Left hindlimb (tissue), 1 donor: ENCODE data around the gene GRB2.
"Not testable (repeated sequence)": the region's sequence is repeated elsewhere in the genome, so short reads cannot be mapped to it uniquely, and the experiment has no call there.

Experiments used
- DNase-seq: peaks from one replicate; pipeline ENCODE4 v3.0.0-alpha.2; 2018

GRB2 gene

DNA sequence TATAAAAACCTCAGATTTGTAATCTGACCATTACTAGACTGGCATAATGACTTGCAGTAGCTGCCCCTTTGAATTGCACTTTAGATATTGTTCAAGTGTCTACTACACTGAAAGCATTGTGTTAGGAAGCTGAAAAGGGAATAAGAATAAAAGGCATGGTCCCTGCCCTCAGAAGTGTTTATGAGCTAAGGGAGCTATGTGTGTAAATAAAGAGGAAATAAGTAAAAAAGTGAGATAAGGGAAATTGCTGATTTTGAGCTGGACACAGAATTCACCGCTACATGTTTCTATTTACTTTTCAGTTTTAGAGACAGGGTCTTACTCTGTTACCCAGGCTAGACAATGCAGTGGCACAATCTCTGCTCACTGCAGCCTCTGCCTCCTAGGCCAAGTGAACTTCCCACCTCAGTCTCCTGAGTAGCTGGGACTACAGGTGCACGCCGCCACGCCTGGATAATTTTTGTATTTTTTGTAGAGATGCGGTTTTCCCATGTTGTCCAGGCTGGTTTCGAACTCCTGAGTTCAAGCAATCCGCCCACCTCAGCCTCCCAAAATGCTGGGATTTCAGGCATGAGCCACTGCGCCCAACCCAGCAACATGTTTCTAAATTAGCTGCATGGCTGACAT lies 57.0 kb downstream of the GRB2 start:
- no peak for DNase-seq

DNA sequence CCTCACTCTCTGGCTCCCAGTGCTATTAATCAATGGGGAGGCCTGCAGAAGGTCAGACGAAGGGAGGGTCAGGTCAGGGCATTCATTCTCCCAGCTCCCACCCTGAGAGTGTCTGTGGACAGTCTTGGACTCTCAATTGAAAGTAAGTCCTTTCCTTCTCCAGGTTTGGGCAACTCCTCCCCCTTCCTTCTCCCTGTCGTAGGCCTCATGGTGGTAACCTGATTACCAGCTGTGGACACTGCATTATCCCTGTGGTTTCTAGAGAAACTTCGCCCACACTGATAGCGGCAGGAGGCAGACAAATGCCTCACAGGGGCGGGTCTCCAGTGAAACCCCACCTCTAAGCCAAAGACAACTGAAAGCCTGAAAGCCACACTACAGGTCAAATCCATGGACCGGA lies 58.6 kb downstream of the GRB2 start:
- DNase-seq = no peak

DNA sequence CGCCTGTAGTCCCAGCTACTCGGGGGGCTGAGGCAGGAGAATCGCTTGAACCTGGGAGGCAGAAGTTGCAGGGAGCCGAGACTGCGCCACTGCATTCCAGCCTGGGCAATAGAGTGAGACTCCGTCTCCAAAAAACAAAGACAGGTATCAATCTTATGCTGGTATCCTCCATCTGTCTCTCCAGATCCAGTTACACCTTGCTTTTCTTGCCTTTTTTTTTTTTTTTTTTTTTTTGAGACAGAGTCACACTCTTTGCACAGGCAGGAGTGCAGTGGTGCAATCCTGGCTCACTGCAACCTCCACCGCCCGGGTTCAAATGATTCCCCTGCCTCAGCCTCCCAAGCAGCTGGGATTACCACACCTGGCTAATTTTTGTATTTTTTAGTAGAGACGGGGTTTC lies 59.1 kb downstream of the GRB2 start:
- not testable (repeated sequence) for DNase-seq

- DNase-seq = no peak
These were observed 59.8 kb downstream of the GRB2 start for GRCh38 chr17:75345514-75346167.

- DNase-seq = no peak
These were observed 60.8 kb downstream of the GRB2 start for GRCh38 chr17:75344666-75345065.

DNA sequence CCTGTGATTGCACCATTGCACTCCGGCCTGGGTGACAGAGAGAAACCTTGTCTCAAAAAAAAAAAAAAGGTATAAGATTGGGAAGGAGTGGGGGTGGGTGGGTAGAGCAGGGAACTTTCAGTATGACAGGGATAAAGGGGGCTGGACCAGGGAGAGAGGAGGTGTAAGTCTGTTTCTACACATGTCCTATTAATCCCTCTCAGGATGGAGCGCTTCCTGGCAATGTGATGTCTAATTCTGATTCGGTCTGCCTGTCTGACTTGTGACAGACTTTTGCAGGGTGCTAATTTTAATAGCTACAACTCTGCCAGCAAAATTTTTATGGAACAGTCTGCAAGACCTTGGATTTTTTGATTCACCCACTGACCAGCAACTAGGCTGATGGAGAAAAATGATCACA lies 62.5 kb downstream of the GRB2 start:
- DNase-seq = no peak

- no peak for DNase-seq
These were observed 63.5 kb downstream of the GRB2 start for GRCh38 chr17:75341784-75342486.

GRCh38 chr17:75340631-75341030 lies 64.8 kb downstream of the GRB2 start:
- no peak for DNase-seq

DNA sequence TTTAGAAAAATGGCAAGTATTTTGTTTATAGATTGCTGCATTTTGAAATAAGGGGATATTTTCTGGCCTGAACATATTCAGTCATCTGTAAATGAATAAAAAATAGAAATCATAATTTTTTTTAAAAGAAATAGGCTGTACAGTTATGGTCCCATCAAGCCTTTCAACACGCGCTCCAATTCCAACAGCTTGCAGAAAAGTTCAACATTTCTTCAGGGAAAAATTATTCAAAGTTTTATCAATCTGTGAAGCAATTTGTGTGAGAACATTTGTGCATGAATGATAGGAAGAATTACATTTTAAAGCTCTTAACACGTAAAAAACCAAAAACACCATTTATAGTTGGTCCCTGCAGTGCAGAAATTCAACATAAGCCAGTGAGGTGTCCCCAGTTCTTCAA lies 65.5 kb downstream of the GRB2 start:
- no peak for DNase-seq

DNA sequence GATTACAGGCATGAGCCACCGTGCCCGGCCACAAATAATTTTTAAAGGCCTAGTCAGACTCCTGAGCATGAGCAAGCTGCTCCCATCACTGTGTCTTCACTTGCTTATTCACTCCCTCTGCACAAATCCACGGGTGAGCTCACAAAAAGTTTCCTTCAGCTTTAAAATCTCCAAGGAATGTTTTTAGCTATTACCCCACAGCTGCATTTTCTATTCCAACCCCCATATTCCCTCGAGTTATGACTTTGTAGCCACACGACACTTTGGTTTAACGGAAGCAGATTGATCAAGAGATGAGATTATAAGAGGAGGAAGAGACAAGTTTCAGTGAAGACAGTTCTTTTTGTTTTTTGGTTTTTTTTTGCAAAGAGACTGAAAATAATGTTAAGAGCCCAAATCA lies 67.1 kb downstream of the GRB2 start:
- DNase-seq = no peak

DNA sequence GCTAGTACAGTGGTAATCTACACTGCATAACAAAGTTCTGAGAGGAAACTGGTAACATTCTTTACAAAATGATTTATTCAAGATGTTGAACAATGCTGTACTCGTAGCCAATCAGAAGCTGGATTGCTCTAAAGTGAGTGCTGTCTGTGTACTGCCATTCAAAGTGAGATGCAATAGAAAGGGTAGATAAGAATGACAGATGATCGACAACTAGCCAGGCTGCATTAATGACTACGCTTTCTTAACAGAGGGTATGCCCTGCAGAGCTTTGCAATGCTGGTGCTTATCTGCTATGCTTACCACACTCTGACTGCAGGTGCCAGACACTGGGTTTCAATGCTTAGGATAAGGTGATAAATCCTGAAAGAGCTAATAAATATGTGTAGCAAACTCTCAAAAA lies 70.2 kb downstream of the GRB2 start:
- no peak for DNase-seq

DNA sequence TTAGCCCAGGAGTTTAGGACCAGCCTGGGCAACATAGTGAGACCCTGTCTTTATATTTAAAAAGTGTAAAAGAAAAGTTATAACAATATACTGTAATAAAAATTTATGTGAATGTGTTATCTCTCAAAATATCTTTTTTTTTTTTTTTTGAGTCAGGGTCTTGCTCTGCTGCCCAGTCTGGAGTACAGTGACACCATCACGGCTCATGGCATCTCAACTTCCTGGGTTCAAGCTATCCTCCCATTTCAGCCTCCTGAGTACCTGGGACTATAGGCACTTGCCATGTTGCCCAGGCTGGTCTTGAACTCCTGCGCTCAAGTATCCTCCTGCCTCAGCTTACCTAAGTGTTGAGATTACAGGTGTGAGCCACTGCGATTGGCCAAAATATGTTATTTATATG lies 70.8 kb downstream of the GRB2 start:
- DNase-seq = no peak

- no peak for DNase-seq
These were observed 73.8 kb downstream of the GRB2 start for GRCh38 chr17:75331671-75332070.

- no peak for DNase-seq
These were observed 77.7 kb downstream of the GRB2 start for GRCh38 chr17:75327757-75328156.

DNA sequence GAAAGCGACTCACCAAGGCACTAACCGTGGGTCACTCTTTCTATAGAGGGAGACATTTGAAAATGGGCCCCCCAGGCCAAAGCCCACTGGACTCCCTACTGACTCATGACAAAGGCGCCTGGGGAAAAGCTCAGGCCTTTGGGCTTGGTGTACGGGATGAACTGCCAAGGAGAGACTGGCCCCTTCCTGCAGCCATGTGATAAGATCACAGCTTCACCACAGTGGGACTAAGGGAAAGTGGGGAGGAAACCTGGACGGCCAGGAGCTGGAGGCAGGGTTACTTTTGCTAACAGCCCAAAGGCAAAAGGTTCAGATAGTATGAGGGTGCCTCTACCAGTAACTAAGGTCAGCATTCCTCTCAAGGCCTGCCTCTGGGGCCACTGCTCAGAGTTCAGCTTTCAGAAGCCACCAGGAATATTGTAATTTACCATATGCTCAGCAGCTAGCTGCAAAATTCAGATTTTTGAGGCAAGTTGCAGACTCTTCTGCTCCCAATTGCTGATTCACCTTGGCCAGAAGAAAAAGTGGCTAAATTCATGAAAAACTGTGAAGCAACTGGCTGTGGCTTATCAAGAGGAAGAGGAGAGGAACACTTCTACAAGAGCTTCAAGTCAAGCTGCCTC lies 79.1 kb downstream of the GRB2 start:
- no peak for DNase-seq

- no peak for DNase-seq
These were observed 79.7 kb downstream of the GRB2 start for GRCh38 chr17:75325827-75326225.

DNA sequence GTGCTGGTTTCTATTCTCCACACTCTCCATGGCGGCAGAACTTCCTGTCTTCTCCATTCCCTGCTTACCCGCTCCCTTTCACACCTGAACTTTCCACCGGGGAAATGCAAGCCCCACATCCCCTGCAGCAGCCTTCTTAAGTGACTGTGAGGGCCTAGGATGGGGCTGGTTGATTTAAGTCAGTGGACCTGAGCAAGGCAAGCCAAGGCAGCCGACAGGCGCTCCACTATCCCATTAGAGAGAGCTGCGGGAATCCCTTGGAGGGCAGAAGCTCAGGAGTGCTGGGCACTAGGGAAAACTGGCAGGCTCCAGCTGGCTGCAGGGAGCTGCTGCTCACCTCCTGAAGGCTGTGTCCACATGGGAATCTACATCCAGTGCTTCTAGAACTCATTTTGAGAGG lies 80.1 kb downstream of the GRB2 start:
- no peak for DNase-seq

DNA sequence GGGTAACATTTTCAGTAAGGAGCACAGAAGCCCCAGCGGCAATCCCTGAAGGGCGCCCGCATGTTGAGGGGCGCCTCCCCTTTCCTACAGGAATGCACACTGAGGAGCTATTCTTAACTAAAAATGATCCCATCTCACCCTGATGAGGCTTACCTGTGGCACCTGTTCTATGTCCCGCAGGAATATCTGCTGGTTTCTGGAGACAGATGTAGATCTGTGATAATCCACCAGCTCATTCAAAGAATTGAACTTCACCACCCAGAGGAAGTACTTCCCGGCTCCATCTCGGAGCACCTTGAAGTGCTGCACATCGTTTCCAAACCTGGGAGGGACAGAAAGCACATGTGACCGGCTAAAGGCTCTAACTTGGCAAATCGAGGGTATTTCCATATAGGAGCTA lies 84.0 kb downstream of the GRB2 start:
- no peak for DNase-seq

DNA sequence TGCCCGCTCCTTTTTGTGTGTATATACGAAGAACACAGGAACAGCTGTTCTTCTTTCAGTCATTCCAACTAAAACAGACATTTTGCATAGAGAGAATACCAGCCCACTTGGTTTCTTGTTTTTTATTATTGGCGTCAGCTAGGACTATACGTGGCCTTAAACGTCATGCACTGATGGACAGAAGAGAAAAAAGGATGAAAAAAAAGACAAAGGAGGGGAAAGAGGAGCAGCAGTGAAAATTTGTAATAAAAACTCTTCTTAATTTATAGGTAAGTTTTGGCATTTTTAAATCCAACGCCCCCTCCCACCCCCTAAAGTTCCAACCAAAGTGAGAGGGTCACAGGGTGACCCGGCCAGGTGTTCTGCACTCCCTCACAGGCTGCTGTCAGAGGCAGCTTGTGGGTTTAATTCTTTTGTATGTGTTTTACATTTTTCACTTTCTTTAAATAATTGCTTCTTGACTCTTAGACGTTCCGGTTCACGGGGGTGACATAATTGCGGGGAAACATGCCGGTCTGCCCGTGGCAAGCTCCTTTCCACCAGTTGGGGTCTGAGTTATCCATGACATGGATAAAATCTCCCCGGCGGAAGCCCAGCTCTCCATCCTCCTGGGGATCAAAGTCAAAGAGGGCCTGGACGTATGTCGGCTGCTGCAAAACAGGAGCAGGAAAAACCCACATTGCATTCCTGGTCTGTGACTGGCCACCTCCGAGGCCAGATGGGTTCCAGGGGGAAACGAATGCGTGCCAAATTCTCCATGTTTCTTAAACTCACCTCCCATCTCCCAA lies 85.4 kb downstream of the GRB2 start:
- no peak for DNase-seq

DNA sequence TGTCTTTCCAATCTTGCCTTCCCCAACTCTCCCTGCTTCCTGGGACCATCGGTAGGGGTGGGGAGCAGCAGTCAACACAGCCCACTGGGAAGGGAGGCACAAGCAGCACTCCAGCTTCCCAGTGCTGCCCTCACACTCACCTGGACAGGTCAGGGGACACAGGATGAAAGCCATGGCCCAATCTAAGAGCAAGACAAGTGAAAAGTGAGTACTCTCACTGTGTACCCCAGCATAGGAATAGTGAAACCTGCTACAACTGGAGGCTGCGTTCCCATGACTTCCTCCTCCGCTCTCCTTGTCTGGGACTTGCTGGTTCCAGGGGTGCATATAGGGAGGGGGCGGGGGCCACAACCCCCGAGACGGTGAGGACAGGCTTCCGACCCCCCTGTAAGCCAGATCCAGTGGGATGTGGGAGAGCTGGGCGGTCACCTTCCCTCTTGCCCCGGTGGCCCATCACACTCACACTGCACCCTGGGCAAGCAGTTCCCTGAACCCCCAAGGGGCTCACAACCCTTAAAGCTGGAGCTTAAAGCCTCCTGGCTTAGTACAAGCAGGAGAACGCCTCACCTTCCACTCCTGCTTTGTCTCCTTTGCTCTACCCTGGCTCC lies 86.8 kb downstream of the GRB2 start:
- no peak for DNase-seq

GRCh38 chr17:75318211-75318610 lies 87.3 kb downstream of the GRB2 start:
- no peak for DNase-seq

- DNase-seq = no peak
These were observed 87.8 kb downstream of the GRB2 start for GRCh38 chr17:75317671-75318070.

GRCh38 chr17:75316253-75316652 lies 89.2 kb downstream of the GRB2 start:
- DNase-seq = no peak
